C1 segment of cervical spinal cord (tissue), 14 donors: ENCODE data around the gene KLRC4.
"Not testable (repeated sequence)": the region's sequence is repeated elsewhere in the genome, so short reads cannot be mapped to it uniquely, and the experiment has no call there.

Source experiments
- DNase-seq, 14 donors: peaks; one replicate each; lab custom pipeline; 2025; lab: John Stamatoyannopoulos, UW

The KLRC4 gene

GRCh38 chr12:10397296-10397695, 12.3 kb downstream of the KLRC4 start:
- DNase-seq = no peak

DNA sequence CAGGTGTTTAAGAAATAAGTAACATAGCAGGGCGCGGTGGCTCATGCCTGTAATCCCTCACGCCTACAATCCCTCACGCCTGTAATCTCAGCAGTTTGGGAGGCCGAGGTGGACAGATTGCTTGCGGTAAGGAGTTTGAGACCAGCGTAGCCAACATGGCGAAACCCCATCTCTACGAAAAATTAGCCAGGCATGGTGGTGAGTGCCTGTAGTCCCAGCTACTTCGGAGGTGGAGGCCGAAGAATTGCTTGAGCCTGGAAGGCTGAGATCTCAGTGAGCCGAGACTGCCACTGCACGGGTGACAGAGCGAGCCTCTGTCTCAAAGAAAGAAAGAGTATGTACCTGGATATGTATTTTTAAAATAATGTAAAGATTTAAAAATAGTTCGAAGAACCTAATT, 13.4 kb downstream of the KLRC4 start:
- not testable (repeated sequence) for DNase-seq

- DNase-seq = no peak
These were observed 14.1 kb downstream of the KLRC4 start for GRCh38 chr12:10395390-10395998.

- not testable (repeated sequence) for DNase-seq
These were observed 14.9 kb downstream of the KLRC4 start for GRCh38 chr12:10394531-10395152.

DNA sequence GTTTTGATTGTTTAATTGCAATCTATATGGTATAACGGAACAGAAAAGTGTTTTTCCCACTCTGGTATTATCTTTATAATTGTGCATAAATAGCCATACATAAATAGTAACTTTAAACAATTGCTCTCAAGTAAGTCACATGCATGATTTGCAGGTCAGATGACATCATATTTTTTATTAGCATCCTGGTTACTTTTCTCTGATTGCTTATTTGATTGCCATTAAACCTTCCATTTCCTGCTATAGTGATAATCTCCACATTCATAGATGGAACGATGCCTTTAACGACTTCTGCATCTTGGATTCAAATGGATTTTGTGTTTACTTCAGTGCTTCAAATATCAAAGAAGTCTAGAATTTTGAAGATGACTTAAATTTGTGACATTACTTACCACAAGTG, 16.3 kb downstream of the KLRC4 start:
- DNase-seq = no peak

- DNase-seq = peak in 1 of 14 donors; percentile 7
These were observed 17.1 kb downstream of the KLRC4 start for GRCh38 chr12:10392394-10392930.

- DNase-seq = not testable (repeated sequence)
These were observed 18.6 kb downstream of the KLRC4 start for GRCh38 chr12:10390991-10391390.

DNA sequence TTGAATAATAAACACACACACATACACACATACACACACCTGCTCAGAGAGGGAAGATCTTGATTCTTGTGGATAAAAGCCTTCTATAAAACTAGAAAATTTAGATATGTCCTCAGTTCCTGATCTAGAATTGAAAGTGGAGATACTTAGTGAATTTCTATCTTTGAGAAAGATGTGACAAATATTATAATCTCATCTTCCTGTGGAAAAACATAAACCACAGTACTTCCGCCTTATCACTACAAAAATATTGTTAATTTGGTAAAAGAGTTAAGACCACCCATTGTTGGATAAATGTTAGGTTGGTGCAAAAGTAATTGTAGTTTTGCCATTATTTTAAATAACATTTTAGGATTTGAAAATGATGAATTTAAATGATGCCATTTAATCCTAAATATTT, 19.7 kb downstream of the KLRC4 start, which contains the start of gene KLRK1:
Gene KLRK1, minus strand, starts transcription at position 138 of the 400 bp plus-strand sequence. CDS start 1,231 bp downstream, outside the sequence.
- no peak for DNase-seq

DNA sequence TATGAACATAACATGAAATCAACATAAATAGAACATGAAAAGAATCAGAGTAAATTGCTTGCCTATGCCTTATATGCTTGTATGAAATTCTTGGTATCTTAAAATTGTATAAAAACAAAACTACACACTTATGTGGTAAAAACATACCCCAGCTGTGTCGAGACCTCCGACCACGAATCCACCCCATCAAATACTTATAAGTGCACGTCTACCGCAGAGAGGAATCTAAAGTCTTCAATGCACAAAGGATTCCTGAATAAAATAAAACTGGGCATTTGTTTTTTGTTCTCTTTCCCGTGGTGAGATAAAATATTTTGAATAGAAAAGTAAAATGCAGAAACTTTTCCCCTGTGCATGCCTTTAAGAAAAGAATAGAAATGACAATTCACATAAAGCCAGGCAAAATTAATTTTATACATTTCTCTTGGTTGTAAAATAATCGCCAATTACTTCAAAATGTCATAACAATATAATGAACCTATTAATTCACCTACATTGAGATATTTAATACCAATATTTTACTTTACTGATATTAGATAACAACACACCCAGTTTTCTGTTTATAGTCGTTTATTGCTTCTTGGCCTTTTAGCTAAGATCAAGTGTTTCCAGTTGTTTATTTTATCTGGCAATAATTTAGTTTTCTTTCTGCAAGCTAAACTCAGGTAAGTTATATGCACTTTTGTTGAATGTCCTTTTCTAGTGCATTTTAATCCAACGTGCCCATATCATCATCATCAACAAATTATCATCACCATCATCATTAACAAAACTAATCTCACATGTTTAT, 20.7 kb downstream of the KLRC4 start:
- DNase-seq = no peak

GRCh38 chr12:10387498-10387897, 22.1 kb downstream of the KLRC4 start:
- not testable (repeated sequence) for DNase-seq

- no peak for DNase-seq
These were observed 22.7 kb downstream of the KLRC4 start for GRCh38 chr12:10386857-10387256.

DNA sequence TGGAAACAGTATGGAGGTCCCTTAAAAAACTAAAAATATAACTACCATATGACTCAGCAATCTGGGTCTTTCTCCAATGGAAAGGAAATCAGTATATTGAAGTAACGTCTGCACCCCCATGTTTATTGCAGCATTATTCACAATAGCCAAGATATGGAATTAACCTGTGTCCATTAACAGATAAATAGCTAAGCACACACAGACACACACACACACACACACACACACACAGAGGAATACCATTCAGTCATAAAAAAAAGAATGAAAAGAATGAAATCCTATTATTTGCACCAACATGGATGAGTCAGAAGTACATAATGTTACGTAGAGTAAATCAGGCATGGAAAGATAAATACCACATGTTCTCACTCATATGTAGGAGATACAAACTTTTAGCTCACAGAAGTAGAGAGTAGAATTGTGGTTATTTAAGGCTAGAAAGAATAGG, 24.4 kb downstream of the KLRC4 start:
- DNase-seq = no peak

GRCh38 chr12:10384191-10384590, 25.4 kb downstream of the KLRC4 start:
- DNase-seq = no peak

- no peak for DNase-seq
These were observed 27.5 kb downstream of the KLRC4 start for GRCh38 chr12:10381928-10382628.

- not testable (repeated sequence) for DNase-seq
These were observed 30.8 kb downstream of the KLRC4 start for GRCh38 chr12:10378737-10379136.

DNA sequence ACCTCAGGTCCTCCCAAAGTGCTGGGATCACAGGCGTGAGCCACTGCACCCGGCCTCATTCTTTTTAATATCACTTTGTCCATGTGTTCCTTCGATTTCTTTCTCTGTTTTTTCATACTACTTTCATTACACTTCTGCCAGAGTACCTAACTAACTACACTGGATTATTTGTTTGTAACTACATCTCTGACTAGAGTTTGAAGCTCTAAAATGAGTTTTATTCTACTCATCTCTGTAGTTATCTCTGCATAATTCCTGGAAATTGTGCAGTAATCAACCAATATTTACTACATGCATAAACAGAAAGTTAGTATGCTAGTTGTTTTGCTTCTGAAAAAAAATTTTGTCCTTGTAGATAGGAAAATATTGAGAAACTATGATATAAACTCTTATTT, 34.9 kb downstream of the KLRC4 start:
- DNase-seq = no peak

DNA sequence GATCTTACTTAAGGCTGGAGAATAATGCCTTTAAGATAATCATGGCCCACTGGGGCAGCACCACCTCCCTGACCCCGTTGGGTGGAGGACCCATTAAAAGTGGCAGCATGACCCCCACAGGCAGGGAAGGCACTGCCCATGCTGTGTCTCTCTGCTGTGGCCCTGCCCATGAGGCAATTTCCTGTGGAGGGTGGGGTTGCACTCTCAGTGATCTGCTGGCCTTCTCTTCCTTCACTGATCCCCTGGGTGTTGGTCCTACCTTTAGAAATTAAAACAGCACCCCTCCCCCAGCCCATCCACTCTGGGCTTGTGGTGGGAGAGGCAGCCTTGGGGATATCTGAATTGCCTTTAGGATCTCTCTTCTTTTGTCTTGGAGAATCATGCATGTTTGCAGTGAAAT, 37.0 kb downstream of the KLRC4 start:
- peak in 2 of 14 donors; percentile 15 to 18 for DNase-seq

GRCh38 chr12:10371893-10372535, 37.5 kb downstream of the KLRC4 start:
- not testable (repeated sequence) for DNase-seq

GRCh38 chr12:10369557-10370415, 39.8 kb downstream of the KLRC4 start:
- DNase-seq = no peak
